Transverse colon (tissue), 4 donors: Measurements from ENCODE around the gene CCNT1.

Experiments used
- CTCF ChIP-seq, 5 experiments: fragments of 200-600 bp in 3 of 5; fragments of 450-650 bp in 2 of 5; sonication (generic) in 3 of 5; IDR thresholded peaks; 1 replicate in 2 of 5; 2 replicates in 3 of 5; pipeline ENCODE4 v1.5.1; 2016 to 2017; ENCODE audit warnings: antibody characterized with exemption in 5 of 5, inconsistent platforms in 3 of 5, mild to moderate bottlenecking in 2 of 5, moderate library complexity in 1 of 5
- EP300 ChIP-seq: sonication (generic); formaldehyde crosslinking; IDR thresholded peaks from one replicate; pipeline ENCODE4 v1.6.1; 2017; ENCODE audit warnings: antibody characterized with exemption, low read depth
- POLR2A ChIP-seq: fragments of 450-650 bp; IDR thresholded peaks from one replicate; pipeline ENCODE4 v1.6.1; 2016; ENCODE audit warnings: antibody characterized with exemption, mild to moderate bottlenecking, moderate library complexity
- POLR2AphosphoS5 ChIP-seq, 3 donors: sonication (generic); formaldehyde crosslinking; IDR thresholded peaks; one replicate each; pipeline ENCODE4 v1.6.1; 2016; ENCODE audit warnings: antibody characterized with exemption in 3 of 3

GRCh38 chr12:48681399-48681709 is 35.2 kb downstream of the CCNT1 start:
- TF ChIP-seq POLR2A: no peak
- no peak for TF ChIP-seq CTCF (IDR thresholded peaks at IDR 0.05)
- TF ChIP-seq POLR2AphosphoS5 (IDR thresholded peaks at IDR 0.05): no peak
- TF ChIP-seq EP300: no peak
